Ishikawa (cell line): ENCODE measurements around the gene ELOVL6.

ENCODE experiments used
- EP300 ChIP-seq: IDR thresholded peaks from 2 replicates; pipeline ENCODE4 v1.6.1; 2012; ENCODE audit warnings: borderline replicate concordance
- MAX ChIP-seq: IDR thresholded peaks from 2 replicates; pipeline ENCODE4 v1.6.1; 2012
- RAD21 ChIP-seq: IDR thresholded peaks from 2 replicates; pipeline ENCODE4 v1.6.1; 2012; ENCODE audit warnings: low read depth
- REST ChIP-seq: IDR thresholded peaks from 2 replicates; pipeline ENCODE4 v1.6.1; 2012; ENCODE audit warnings: low read depth, mild to moderate bottlenecking
- TAF1 ChIP-seq: IDR thresholded peaks from 2 replicates; pipeline ENCODE4 v1.6.1; 2012; ENCODE audit warnings: low read depth, mild to moderate bottlenecking

GRCh38 chr4:110025718-110026117, 172.7 kb downstream of the ELOVL6 start:
- TF ChIP-seq TAF1 (no peak), RAD21 (no peak), EP300 (no peak), MAX (no peak), REST (no peak)
